ENCODE data around the gene WIPF3.

Gene WIPF3

GRCh38 chr7:29853072-29853471 is 46.8 kb downstream of the WIPF3 start:
- Mint-ChIP-seq H3K9me3 (no peaks in the 10 kb centered on the region), H3K27ac (no peak overlapping the region), H3K4me3 (no peak overlapping the region), H3K36me3 (ENCODE audit: low read depth) (no peaks in the 10 kb centered on the region), H3K27me3 (ENCODE audit: low read depth, poor library complexity) (peaks cover 18% of the 10 kb centered on the region), H3K4me1 (peaks cover 20% of the 10 kb centered on the region)
- TF ChIP-seq CTCF (IDR thresholded peaks at IDR 0.05), result no peak
- no peak for DNase-seq

- TF ChIP-seq CTCF (IDR thresholded peaks at IDR 0.05), result no peak
- H3K27ac Mint-ChIP-seq, result no peak overlapping the region
- peaks cover 18% of the 10 kb centered on the region for H3K27me3 Mint-ChIP-seq (ENCODE audit: low read depth, poor library complexity)
- peaks cover 20% of the 10 kb centered on the region for H3K4me1 Mint-ChIP-seq
- no peak overlapping the region for H3K4me3 Mint-ChIP-seq
- no peak for DNase-seq
- H3K9me3 Mint-ChIP-seq, result no peaks in the 10 kb centered on the region
- no peaks in the 10 kb centered on the region for H3K36me3 Mint-ChIP-seq (ENCODE audit: low read depth)
These were observed 47.5 kb downstream of the WIPF3 start for GRCh38 chr7:29853789-29854188.

GRCh38 chr7:29854257-29854938 is 48.1 kb downstream of the WIPF3 start:
- no peak overlapping the region for H3K27ac Mint-ChIP-seq
- H3K36me3 Mint-ChIP-seq (ENCODE audit: low read depth), result no peaks in the 10 kb centered on the region
- no peaks in the 10 kb centered on the region for H3K9me3 Mint-ChIP-seq
- peaks cover 21% of the 10 kb centered on the region for H3K27me3 Mint-ChIP-seq (ENCODE audit: low read depth, poor library complexity)
- no peak for TF ChIP-seq CTCF (IDR thresholded peaks at IDR 0.05)
- no peak overlapping the region for H3K4me3 Mint-ChIP-seq
- DNase-seq, result no peak
- peaks cover 24% of the 10 kb centered on the region for H3K4me1 Mint-ChIP-seq

- Mint-ChIP-seq H3K4me3 (no peak overlapping the region), H3K27me3 (ENCODE audit: low read depth, poor library complexity) (peaks cover 15% of the 10 kb centered on the region), H3K9me3 (no peaks in the 10 kb centered on the region), H3K27ac (no peak overlapping the region), H3K4me1 (peaks cover 50% of the 10 kb centered on the region), H3K36me3 (ENCODE audit: low read depth) (no peaks in the 10 kb centered on the region)
- no peak for TF ChIP-seq CTCF (IDR thresholded peaks at IDR 0.05)
- DNase-seq, result no peak
These were observed 51.3 kb downstream of the WIPF3 start for GRCh38 chr7:29857654-29858053.

GRCh38 chr7:29858191-29858951 is 52.1 kb downstream of the WIPF3 start:
- Mint-ChIP-seq H3K36me3 (ENCODE audit: low read depth) (no peaks in the 10 kb centered on the region), H3K27ac (no peak overlapping the region), H3K27me3 (ENCODE audit: low read depth, poor library complexity) (peaks cover 15% of the 10 kb centered on the region), H3K9me3 (no peaks in the 10 kb centered on the region), H3K4me3 (no peak overlapping the region), H3K4me1 (peaks cover 57% of the 10 kb centered on the region)
- no peak for TF ChIP-seq CTCF (IDR thresholded peaks at IDR 0.05)
- no peak for DNase-seq
